ENCODE measurements around the gene FAM3D.

Gene FAM3D

GRCh38 chr3:58656631-58657030 is 9.9 kb downstream of the FAM3D start:
- Histone ChIP-seq H3K27me3 (ENCODE audit: low read depth, low read length) (peaks cover 24% of the 10 kb centered on the region), H3K4me2 (ENCODE audit: low read length) (no peak overlapping the region), H3K9me3 (ENCODE audit: insufficient read depth, low read length) (no peaks in the 10 kb centered on the region), H3K79me2 (ENCODE audit: low read length) (no peaks in the 10 kb centered on the region), H2AFZ (ENCODE audit: low read depth, low read length) (no peak overlapping the region), H3K9ac (ENCODE audit: low read length) (no peak overlapping the region), H3K4me3 (ENCODE audit: low read length) (no peak overlapping the region), H3K27ac (ENCODE audit: low read length) (no peak overlapping the region), H3K36me3 (replicated peaks; ENCODE audit: low read depth, low read length) (no peaks in the 10 kb centered on the region), H4K20me1 (ENCODE audit: insufficient read depth, low read length) (no peaks in the 10 kb centered on the region), H3K4me1 (ENCODE audit: low read length) (no peaks in the 10 kb centered on the region)
- TF ChIP-seq EZH2phosphoT487 (IDR thresholded peaks at IDR 0.05; ENCODE audit: low read depth), result no peak
- no peak for TF ChIP-seq CTCF (IDR thresholded peaks at IDR 0.05; ENCODE audit: low read depth, low read length)

- H3K9me3 ChIP-seq (ENCODE audit: insufficient read depth, low read length), result no peaks in the 10 kb centered on the region
- no peaks in the 10 kb centered on the region for H3K36me3 ChIP-seq (replicated peaks; ENCODE audit: low read depth, low read length)
- H3K79me2 ChIP-seq (ENCODE audit: low read length), result no peaks in the 10 kb centered on the region
- H2AFZ ChIP-seq (ENCODE audit: low read depth, low read length), result no peak overlapping the region
- H3K9ac ChIP-seq (ENCODE audit: low read length), result no peak overlapping the region
- no peaks in the 10 kb centered on the region for H3K4me1 ChIP-seq (ENCODE audit: low read length)
- TF ChIP-seq EZH2phosphoT487 (IDR thresholded peaks at IDR 0.05; ENCODE audit: low read depth), result no peak
- no peak for TF ChIP-seq CTCF (IDR thresholded peaks at IDR 0.05; ENCODE audit: low read depth, low read length)
- no peaks in the 10 kb centered on the region for H4K20me1 ChIP-seq (ENCODE audit: insufficient read depth, low read length)
- H3K27me3 ChIP-seq (ENCODE audit: low read depth, low read length), result peaks cover 24% of the 10 kb centered on the region
- H3K4me3 ChIP-seq (ENCODE audit: low read length), result no peak overlapping the region
- no peak overlapping the region for H3K4me2 ChIP-seq (ENCODE audit: low read length)
- no peak overlapping the region for H3K27ac ChIP-seq (ENCODE audit: low read length)
Measured at GRCh38 chr3:58654466-58654865, 12.1 kb downstream of the FAM3D start.

- no peaks in the 10 kb centered on the region for H3K79me2 ChIP-seq (ENCODE audit: low read length)
- H3K36me3 ChIP-seq (replicated peaks; ENCODE audit: low read depth, low read length), result no peaks in the 10 kb centered on the region
- H3K27me3 ChIP-seq (ENCODE audit: low read depth, low read length), result peaks cover 17% of the 10 kb centered on the region
- no peaks in the 10 kb centered on the region for H3K9me3 ChIP-seq (ENCODE audit: insufficient read depth, low read length)
- no peaks in the 10 kb centered on the region for H4K20me1 ChIP-seq (ENCODE audit: insufficient read depth, low read length)
- H3K9ac ChIP-seq (ENCODE audit: low read length), result no peak overlapping the region
- no peaks in the 10 kb centered on the region for H3K4me1 ChIP-seq (ENCODE audit: low read length)
- no peak overlapping the region for H3K4me3 ChIP-seq (ENCODE audit: low read length)
- TF ChIP-seq CTCF (IDR thresholded peaks at IDR 0.05; ENCODE audit: low read depth, low read length) (no peak), EZH2phosphoT487 (IDR thresholded peaks at IDR 0.05; ENCODE audit: low read depth) (no peak)
- no peak overlapping the region for H3K4me2 ChIP-seq (ENCODE audit: low read length)
- no peak overlapping the region for H3K27ac ChIP-seq (ENCODE audit: low read length)
- H2AFZ ChIP-seq (ENCODE audit: low read depth, low read length), result no peak overlapping the region
Measured at GRCh38 chr3:58652624-58653023, 13.9 kb downstream of the FAM3D start.

GRCh38 chr3:58651276-58651675 is 15.3 kb downstream of the FAM3D start:
- Histone ChIP-seq H4K20me1 (ENCODE audit: insufficient read depth, low read length) (no peaks in the 10 kb centered on the region), H3K36me3 (replicated peaks; ENCODE audit: low read depth, low read length) (no peaks in the 10 kb centered on the region), H3K9ac (ENCODE audit: low read length) (no peak overlapping the region), H3K27ac (ENCODE audit: low read length) (no peak overlapping the region), H3K4me3 (ENCODE audit: low read length) (no peak overlapping the region), H3K4me1 (ENCODE audit: low read length) (no peaks in the 10 kb centered on the region), H3K9me3 (ENCODE audit: insufficient read depth, low read length) (no peaks in the 10 kb centered on the region), H3K79me2 (ENCODE audit: low read length) (no peaks in the 10 kb centered on the region), H2AFZ (ENCODE audit: low read depth, low read length) (no peak overlapping the region), H3K27me3 (ENCODE audit: low read depth, low read length) (peaks cover 17% of the 10 kb centered on the region), H3K4me2 (ENCODE audit: low read length) (no peak overlapping the region)
- no peak for TF ChIP-seq EZH2phosphoT487 (IDR thresholded peaks at IDR 0.05; ENCODE audit: low read depth)
- TF ChIP-seq CTCF (IDR thresholded peaks at IDR 0.05; ENCODE audit: low read depth, low read length), result no peak

All from OCI-LY3 (cell line).